Measurements from ENCODE around the gene SHMT1. TPM values are rescaled to one million over a fixed set of nuclear protein-coding genes. Genes with fewer than 3 reads are reported as not detected.

SHMT1 gene
- total RNA-seq, 1 donor from 2014 or later: 20.5 TPM

DNA sequence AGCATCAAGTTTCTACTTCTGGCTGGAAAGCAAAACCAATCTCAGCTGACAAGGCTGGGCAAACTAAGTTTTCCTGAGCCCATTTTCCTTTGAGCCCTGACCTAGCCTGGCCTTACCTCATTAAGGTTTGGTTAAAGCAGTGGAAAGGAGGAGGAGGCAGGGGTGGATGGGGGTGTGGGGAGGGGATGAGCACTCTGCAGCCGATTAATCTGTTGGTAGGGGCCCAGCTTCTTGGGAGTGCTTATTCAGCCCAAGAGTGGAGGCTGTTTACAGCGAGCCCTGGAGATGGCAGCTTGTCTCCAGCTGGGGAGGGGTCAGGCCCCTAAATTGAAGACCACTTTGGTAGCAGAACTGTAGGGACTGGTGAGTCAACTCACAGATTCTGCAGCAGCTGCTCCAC, 36.3 kb downstream of the SHMT1 start:
- Mint-ChIP-seq H3K27ac (no peak overlapping the region), H3K9me3 (no peaks in the 10 kb centered on the region), H3K4me3 (no peak overlapping the region), H3K36me3 (peaks cover 29% of the 10 kb centered on the region), H3K27me3 (ENCODE audit: low read depth) (no peaks in the 10 kb centered on the region), H3K4me1 (no peaks in the 10 kb centered on the region)
- TF ChIP-seq, protein P1, sequence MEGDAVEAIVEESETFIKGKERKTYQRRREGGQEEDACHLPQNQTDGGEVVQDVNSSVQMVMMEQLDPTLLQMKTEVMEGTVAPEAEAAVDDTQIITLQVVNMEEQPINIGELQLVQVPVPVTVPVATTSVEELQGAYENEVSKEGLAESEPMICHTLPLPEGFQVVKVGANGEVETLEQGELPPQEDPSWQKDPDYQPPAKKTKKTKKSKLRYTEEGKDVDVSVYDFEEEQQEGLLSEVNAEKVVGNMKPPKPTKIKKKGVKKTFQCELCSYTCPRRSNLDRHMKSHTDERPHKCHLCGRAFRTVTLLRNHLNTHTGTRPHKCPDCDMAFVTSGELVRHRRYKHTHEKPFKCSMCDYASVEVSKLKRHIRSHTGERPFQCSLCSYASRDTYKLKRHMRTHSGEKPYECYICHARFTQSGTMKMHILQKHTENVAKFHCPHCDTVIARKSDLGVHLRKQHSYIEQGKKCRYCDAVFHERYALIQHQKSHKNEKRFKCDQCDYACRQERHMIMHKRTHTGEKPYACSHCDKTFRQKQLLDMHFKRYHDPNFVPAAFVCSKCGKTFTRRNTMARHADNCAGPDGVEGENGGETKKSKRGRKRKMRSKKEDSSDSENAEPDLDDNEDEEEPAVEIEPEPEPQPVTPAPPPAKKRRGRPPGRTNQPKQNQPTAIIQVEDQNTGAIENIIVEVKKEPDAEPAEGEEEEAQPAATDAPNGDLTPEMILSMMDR (IDR thresholded peaks at IDR 0.05; ENCODE audit: unreplicated experiment): no peak
- no peak for DNase-seq (ENCODE audit: low spot score in 2 of 2, unreplicated experiment in 2 of 2)

DNA sequence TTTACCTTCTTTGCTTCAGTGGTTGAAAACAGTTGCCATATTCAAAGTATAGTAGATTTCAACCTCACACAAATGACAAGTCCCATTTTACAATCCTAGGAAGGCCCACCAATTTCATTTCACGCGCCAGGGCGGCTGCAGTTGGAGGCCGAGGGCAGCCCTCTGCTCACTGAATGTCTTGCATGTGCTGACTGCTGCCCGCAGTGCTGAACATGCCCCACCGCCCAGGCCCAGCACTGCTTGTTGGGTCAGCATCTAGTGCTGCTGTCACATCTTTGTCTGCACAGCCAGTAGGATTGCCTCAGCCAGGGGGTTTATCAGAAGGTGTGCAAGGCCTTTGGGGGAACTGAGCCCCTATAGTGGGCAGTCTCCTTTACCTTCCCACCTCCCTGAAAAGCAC, 36.8 kb downstream of the SHMT1 start:
- Mint-ChIP-seq H3K9me3 (no peaks in the 10 kb centered on the region), H3K27ac (no peak overlapping the region), H3K4me1 (no peaks in the 10 kb centered on the region), H3K4me3 (no peak overlapping the region), H3K27me3 (ENCODE audit: low read depth) (no peaks in the 10 kb centered on the region), H3K36me3 (peaks cover 25% of the 10 kb centered on the region)
- DNase-seq (ENCODE audit: low spot score in 2 of 2, unreplicated experiment in 2 of 2): no peak
- TF ChIP-seq, protein P1 (IDR thresholded peaks at IDR 0.05; ENCODE audit: unreplicated experiment): no peak

DNA sequence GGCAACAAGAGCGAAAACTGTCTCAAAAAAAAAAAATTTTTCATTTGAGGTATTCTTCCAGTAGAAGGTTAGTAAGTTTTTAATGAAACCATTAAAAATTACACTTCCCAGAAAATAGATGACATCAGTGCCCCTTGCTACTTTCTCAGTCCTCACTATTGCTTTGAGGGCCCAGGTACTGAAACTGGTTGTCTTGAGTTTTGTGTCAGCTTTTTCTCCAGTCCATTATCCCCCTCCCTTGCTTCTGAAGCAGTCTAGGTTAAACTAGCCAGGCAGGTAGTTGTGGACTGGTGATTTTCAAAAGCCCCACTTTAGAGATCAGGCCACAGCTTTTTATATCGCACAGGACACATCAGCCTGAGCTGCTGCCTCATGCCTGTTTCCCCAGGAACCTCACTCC, 37.3 kb downstream of the SHMT1 start:
- Mint-ChIP-seq H3K9me3 (no peaks in the 10 kb centered on the region), H3K36me3 (peaks cover 22% of the 10 kb centered on the region), H3K27ac (no peak overlapping the region), H3K4me1 (no peaks in the 10 kb centered on the region), H3K27me3 (ENCODE audit: low read depth) (no peaks in the 10 kb centered on the region), H3K4me3 (no peak overlapping the region)
- TF ChIP-seq, protein P1 (IDR thresholded peaks at IDR 0.05; ENCODE audit: unreplicated experiment): no peak
- DNase-seq (ENCODE audit: low spot score in 2 of 2, unreplicated experiment in 2 of 2): no peak

DNA sequence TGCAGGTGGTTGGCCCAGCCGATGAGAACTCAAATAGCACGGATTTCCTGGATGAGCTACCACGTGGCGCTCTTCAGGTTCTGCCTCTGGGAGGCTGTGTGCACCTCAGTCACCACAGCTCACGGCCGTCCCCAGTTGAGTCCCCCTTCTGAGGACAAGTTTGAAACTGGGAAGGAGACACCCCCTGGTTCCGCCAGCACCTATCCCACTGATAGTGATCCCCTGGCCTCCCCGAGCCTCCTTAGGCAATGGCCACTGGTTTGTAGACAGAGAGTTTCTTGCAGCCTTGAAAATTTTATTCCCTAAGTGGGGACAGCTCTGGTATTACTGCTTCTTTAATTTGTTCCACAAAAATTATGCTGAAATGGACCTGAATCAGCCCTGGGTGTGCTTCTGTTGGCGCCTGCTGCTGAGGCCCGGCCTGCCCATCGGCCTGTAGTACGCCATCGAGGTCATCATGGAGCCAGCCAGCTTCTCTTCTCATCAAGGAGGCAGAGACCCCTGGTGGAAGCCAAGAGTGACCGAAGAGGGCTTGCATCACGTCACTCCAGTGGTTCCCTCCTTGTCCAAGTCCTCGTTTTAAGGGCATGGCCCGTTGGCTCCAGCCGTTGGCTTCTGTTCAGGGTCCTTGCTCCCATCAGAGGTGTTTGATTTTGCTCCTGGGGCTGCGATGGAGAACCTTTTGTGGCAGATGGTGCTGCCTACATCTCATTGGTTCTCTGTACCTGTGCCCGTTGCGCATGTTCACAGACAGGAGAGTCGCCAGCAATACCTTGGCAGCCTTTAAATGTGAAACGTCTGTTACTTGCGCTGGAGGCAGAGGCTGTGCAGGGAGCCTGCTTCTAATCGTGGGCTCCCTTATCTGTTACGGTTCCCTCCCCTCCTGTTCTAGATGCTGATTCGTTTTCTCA, 39.0 kb downstream of the SHMT1 start:
- Mint-ChIP-seq H3K27me3 (ENCODE audit: low read depth) (no peaks in the 10 kb centered on the region), H3K4me3 (no peak overlapping the region), H3K27ac (no peak overlapping the region), H3K36me3 (peaks cover 19% of the 10 kb centered on the region), H3K9me3 (no peaks in the 10 kb centered on the region), H3K4me1 (peaks cover 10% of the 10 kb centered on the region)
- no peak for DNase-seq (ENCODE audit: low spot score in 2 of 2, unreplicated experiment in 2 of 2)
- TF ChIP-seq, protein P1 (IDR thresholded peaks at IDR 0.05; ENCODE audit: unreplicated experiment): no peak

DNA sequence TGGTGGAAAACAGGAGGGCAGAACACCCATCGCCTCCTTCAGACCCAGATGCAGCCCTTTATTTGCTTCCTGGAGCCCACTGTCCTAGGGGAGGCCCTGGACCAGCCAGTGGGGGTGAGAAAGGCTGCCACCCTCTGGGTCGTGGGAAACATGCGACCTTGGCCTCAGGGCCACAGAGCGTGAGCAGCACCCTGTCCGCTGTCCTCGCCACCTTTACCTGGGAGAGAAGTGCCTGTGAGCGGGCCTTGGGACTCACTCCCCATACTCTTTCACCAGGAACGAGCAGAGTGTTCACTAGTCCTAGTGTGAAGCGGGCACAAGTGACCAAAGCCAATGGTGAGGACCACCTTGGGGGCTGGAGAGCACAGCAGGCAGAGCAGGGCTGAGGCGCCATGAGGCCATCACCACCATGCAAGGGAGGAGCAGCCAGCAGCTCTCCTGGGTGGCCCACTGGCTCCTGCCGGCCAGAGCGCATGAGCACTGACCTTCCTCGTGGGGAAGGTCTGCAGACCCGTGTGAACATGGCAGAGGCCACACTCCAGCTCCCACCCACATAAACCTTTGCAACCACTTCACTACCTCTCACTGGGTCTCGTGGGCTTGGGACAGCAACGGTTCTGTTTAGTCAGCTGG, 39.7 kb downstream of the SHMT1 start:
- no peak for DNase-seq (ENCODE audit: low spot score in 2 of 2, unreplicated experiment in 2 of 2)
- Mint-ChIP-seq H3K27ac (no peak overlapping the region), H3K4me1 (peaks cover 18% of the 10 kb centered on the region), H3K9me3 (no peaks in the 10 kb centered on the region), H3K27me3 (ENCODE audit: low read depth) (no peaks in the 10 kb centered on the region), H3K36me3 (peaks cover 19% of the 10 kb centered on the region), H3K4me3 (no peak overlapping the region)
- TF ChIP-seq, protein P1 (IDR thresholded peaks at IDR 0.05; ENCODE audit: unreplicated experiment): no peak

Measured in mesothelial cell of epicardium (in vitro differentiated cells).